Posterior vena cava (tissue), 2 donors: ENCODE data around the gene DHX38. TPM values are rescaled to one million over a fixed set of nuclear protein-coding genes. Genes with fewer than 3 reads are reported as not detected.

Experiments
- DNase-seq: peaks from one replicate; pipeline ENCODE4 v3.0.0-alpha.2; 2020; ENCODE audit warnings: low spot score
- intact Hi-C, 2 donors: fragments of 100-400 bp; cut with DNase I; formaldehyde crosslinking; loops; one replicate each; pipeline versions ENCODE4 v1.14.1 to v1.14.2; 2022 to 2023
- total RNA-seq, 2 donors: library from RNA; stranded (reverse); fragmentation: NEBNext Ultra II Directional; extraction: Animal tissue kit (Norgen Biotek cat#: 25700); gene quantifications; one replicate each; pipeline ENCODE4 v1.2.1, GENCODE V29; 2021
- donor health status: DM: yes; HTN: yes; CAD: no.
- donor health status: DM: yes; HTN: yes; CAD: no.

Gene DHX38
- total RNA-seq, 2 donors from 2014 or later: 44.3 to 50.8 TPM

GRCh38 chr16:72111657-72112451 is 18.2 kb downstream of the DHX38 start:
- no peak for DNase-seq
- intact Hi-C loops: no loop called here

GRCh38 chr16:72112452-72112792 is 18.8 kb downstream of the DHX38 start:
- intact Hi-C loops: no loop called here
- no peak for DNase-seq

- intact Hi-C loops: no loop called here
- no peak for DNase-seq
These were observed 19.4 kb downstream of the DHX38 start for GRCh38 chr16:72112906-72113615.

GRCh38 chr16:72113616-72113945 is 19.9 kb downstream of the DHX38 start:
- DNase-seq: no peak
- intact Hi-C loops: no loop called here

GRCh38 chr16:72120026-72120425 is 26.4 kb downstream of the DHX38 start:
- intact Hi-C loops: loop anchor here in 1 of 2 donors (10.0 kb wide), 1 partner anchor 345 kb away; no protein-coding TSS in a partner anchor
- no peak for DNase-seq

GRCh38 chr16:72122308-72122707 is 28.7 kb downstream of the DHX38 start:
- intact Hi-C loops: loop anchor here in 1 of 2 donors (10.0 kb wide), 1 partner anchor 342 kb away; no protein-coding TSS in a partner anchor
- DNase-seq: no peak

GRCh38 chr16:72122916-72123315 is 29.3 kb downstream of the DHX38 start:
- no peak for DNase-seq
- intact Hi-C loops: loop anchor here in 1 of 2 donors (10.0 kb wide), 1 partner anchor 342 kb away; no protein-coding TSS in a partner anchor

- intact Hi-C loops: loop anchor here in 1 of 2 donors (10.0 kb wide), 1 partner anchor 341 kb away; no protein-coding TSS in a partner anchor
- DNase-seq: no peak
These were observed 29.8 kb downstream of the DHX38 start for GRCh38 chr16:72123426-72123825.

- DNase-seq: no peak
These were observed 30.5 kb downstream of the DHX38 start for GRCh38 chr16:72124148-72124547.

GRCh38 chr16:72124761-72125634 is 31.4 kb downstream of the DHX38 start:
- peak; percentile 92 for DNase-seq

More at GRCh38 chr16:72124148-72124547, 30.5 kb downstream of the DHX38 start:
- intact Hi-C loops: loop anchor here in 1 of 2 donors (10.0 kb wide), 1 partner anchor 341 kb away; no protein-coding TSS in a partner anchor

GRCh38 chr16:72125635-72126428 is 32.2 kb downstream of the DHX38 start:
- DNase-seq: no peak
- intact Hi-C loops: loop anchor here in 1 of 2 donors (10.0 kb wide), 1 partner anchor 339 kb away; no protein-coding TSS in a partner anchor

More at GRCh38 chr16:72124761-72125634, 31.4 kb downstream of the DHX38 start:
- intact Hi-C loops: loop anchor here in 1 of 2 donors (10.0 kb wide), 1 partner anchor 340 kb away; no protein-coding TSS in a partner anchor

- DNase-seq: no peak
- intact Hi-C loops: loop anchor here in 1 of 2 donors (10.0 kb wide), 1 partner anchor 338 kb away; no protein-coding TSS in a partner anchor
These were observed 32.8 kb downstream of the DHX38 start for GRCh38 chr16:72126429-72126765.

GRCh38 chr16:72128701-72129100 is 35.1 kb downstream of the DHX38 start:
- intact Hi-C loops: loop anchor here in 1 of 2 donors (10.0 kb wide), 1 partner anchor 336 kb away; no protein-coding TSS in a partner anchor
- no peak for DNase-seq

GRCh38 chr16:72129976-72130656 is 36.5 kb downstream of the DHX38 start:
- no peak for DNase-seq
- intact Hi-C loops: loop anchor here in 1 of 2 donors (10.0 kb wide), 1 partner anchor 335 kb away; no protein-coding TSS in a partner anchor

GRCh38 chr16:72131036-72131435 is 37.4 kb downstream of the DHX38 start:
- intact Hi-C loops: no loop called here
- no peak for DNase-seq

- intact Hi-C loops: no loop called here
- no peak for DNase-seq
These were observed 39.1 kb downstream of the DHX38 start for GRCh38 chr16:72132726-72133125.

- no peak for DNase-seq
- intact Hi-C loops: no loop called here
These were observed 40.9 kb downstream of the DHX38 start for GRCh38 chr16:72134507-72134906.
